OCI-LY1 (cell line): Measurements from ENCODE around the gene CDK11B.

ENCODE experiments used
- EZH2 ChIP-seq: fragments of 200-600 bp; sonication (generic), shearing (Covaris generic); IDR thresholded peaks from 2 replicates; pipeline ENCODE4 v1.8.0; 2017; ENCODE audit warnings: borderline replicate concordance, mixed run types, mild to moderate bottlenecking, antibody characterized with exemption, low read length, moderate library complexity, mixed read lengths
- TF ChIP-seq, protein P1 (sequence below): fragments of 200-600 bp; sonication (generic), shearing (Covaris generic); IDR thresholded peaks from 2 replicates; pipeline ENCODE4 v1.5.1; 2017; ENCODE audit warnings: mild to moderate bottlenecking, antibody characterized with exemption, low read length, moderate library complexity, mixed read lengths

GRCh38 chr1:1625404-1625775, 33.4 kb downstream of the CDK11B start:
- TF ChIP-seq, protein P1, sequence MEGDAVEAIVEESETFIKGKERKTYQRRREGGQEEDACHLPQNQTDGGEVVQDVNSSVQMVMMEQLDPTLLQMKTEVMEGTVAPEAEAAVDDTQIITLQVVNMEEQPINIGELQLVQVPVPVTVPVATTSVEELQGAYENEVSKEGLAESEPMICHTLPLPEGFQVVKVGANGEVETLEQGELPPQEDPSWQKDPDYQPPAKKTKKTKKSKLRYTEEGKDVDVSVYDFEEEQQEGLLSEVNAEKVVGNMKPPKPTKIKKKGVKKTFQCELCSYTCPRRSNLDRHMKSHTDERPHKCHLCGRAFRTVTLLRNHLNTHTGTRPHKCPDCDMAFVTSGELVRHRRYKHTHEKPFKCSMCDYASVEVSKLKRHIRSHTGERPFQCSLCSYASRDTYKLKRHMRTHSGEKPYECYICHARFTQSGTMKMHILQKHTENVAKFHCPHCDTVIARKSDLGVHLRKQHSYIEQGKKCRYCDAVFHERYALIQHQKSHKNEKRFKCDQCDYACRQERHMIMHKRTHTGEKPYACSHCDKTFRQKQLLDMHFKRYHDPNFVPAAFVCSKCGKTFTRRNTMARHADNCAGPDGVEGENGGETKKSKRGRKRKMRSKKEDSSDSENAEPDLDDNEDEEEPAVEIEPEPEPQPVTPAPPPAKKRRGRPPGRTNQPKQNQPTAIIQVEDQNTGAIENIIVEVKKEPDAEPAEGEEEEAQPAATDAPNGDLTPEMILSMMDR = no peak
- TF ChIP-seq EZH2 = no peak
